ENCODE measurements around the gene C1QTNF6.

- no peak for TF ChIP-seq PATZ1 (CRISPR knock-in tag; IDR thresholded peaks at IDR 0.05; ENCODE audit: borderline replicate concordance)
- TF ChIP-seq RARB (CRISPR knock-in tag; IDR thresholded peaks at IDR 0.05) = no peak
- TF ChIP-seq ZFP30 (CRISPR knock-in tag; IDR thresholded peaks at IDR 0.05) = no peak
- no peak for TF ChIP-seq TOX (CRISPR knock-in tag; IDR thresholded peaks at IDR 0.05; ENCODE audit: borderline replicate concordance)
- no peak for TF ChIP-seq CREB5 (CRISPR knock-in tag; IDR thresholded peaks at IDR 0.05; ENCODE audit: low read depth)
- no peak for TF ChIP-seq BACH2 (CRISPR knock-in tag; IDR thresholded peaks at IDR 0.05; ENCODE audit: borderline replicate concordance)
- TF ChIP-seq ZFP3 (CRISPR knock-in tag; IDR thresholded peaks at IDR 0.05) = peak; percentile 96
- no peak for TF ChIP-seq CSDC2 (CRISPR knock-in tag; IDR thresholded peaks at IDR 0.05)
- TF ChIP-seq ARNTL (CRISPR knock-in tag; IDR thresholded peaks at IDR 0.05; ENCODE audit: borderline replicate concordance, low read depth) = no peak
- no peak for TF ChIP-seq CSRNP3 (CRISPR knock-in tag; IDR thresholded peaks at IDR 0.05)
Measured at GRCh38 chr22:37234736-37235711, 47.0 kb upstream of the C1QTNF6 start.
